ENCODE measurements around the gene CDAN1. TPM values are rescaled to one million over a fixed set of nuclear protein-coding genes. Genes with fewer than 3 reads are reported as not detected.

Gene CDAN1
- total and polyA plus RNA-seq, 10 of the 15 experiments (the other 5 are each of a cell fraction or from before 2014, with no cell fraction given), result 0.56 to 14.2 (median 6.7) TPM

GRCh38 chr15:42727750-42728381 lies 9.1 kb downstream of the CDAN1 start:
- FAIRE-seq (no peak), ATAC-seq (no peak), DNase-seq (ENCODE audit: low read depth, low spot score) (no peak)
- Histone ChIP-seq H3K36me3 (ENCODE audit: control insufficient read depth in 2 of 2, insufficient read depth in 2 of 2, low read length in 1 of 2) (peaks cover 21 to 29% of the 10 kb centered on the region in 2 experiments), H3K27me3 (replicated peaks in 1 of 2; ENCODE audit: control insufficient read depth in 2 of 2, insufficient read depth in 2 of 2, low read length in 1 of 2) (no peaks in the 10 kb centered on the region), H3K4me1 (ENCODE audit: control insufficient read depth, insufficient read depth, low read length) (no peaks in the 10 kb centered on the region), H3K79me2 (ENCODE audit: control insufficient read depth, insufficient read depth, low read length) (no peaks in the 10 kb centered on the region), H3K27ac (ENCODE audit: control insufficient read depth, insufficient read depth) (no peak overlapping the region), H4K20me1 (ENCODE audit: control insufficient read depth, insufficient read depth) (no peaks in the 10 kb centered on the region), H3K9ac (ENCODE audit: control insufficient read depth, insufficient read depth, low read length) (no peak overlapping the region), H3K4me2 (ENCODE audit: control insufficient read depth, insufficient read depth) (no peak overlapping the region), H2AFZ (ENCODE audit: control insufficient read depth, low read depth, low read length) (no peak overlapping the region), H3K9me3 (replicated peaks; ENCODE audit: control insufficient read depth, insufficient read depth, low read length) (no peaks in the 10 kb centered on the region), H3K4me3 (no peak overlapping the region)
- ChIA-PET CTCF (no interaction called here), SMC1A (ENCODE audit: uncharacterized antibody, unreplicated experiment) (interaction anchor here (1.0 kb wide), 1 partner anchor 167 kb away, joined by 3 read pairs; no protein-coding TSS in a partner anchor), POLR2A (no interaction called here), RAD21 (ENCODE audit: unreplicated experiment) (no interaction called here)
- no TSS peak for BruUV-seq (replicated peaks)
- WGBS (ENCODE audit: insufficient coverage, insufficient replicate concordance, low lambda C conversion rate, missing lambda C conversion rate), result 87% methylated on average over 13 of the region's 13 CpGs
- intact Hi-C loops (cut with micrococcal nuclease; ENCODE audit: unreplicated experiment), result no loop called here
- in situ Hi-C loops (cut with MboI), result no loop called here
- TF ChIP-seq TAF1 (IDR thresholded peaks at IDR 0.05; ENCODE audit: borderline replicate concordance, low read depth, low read length), result no peak
- no peak for TF ChIP-seq JUNB (IDR thresholded peaks at IDR 0.05)
- no peak for TF ChIP-seq WRNIP1 (IDR thresholded peaks at IDR 0.05; ENCODE audit: borderline replicate concordance, low read depth, low read length)

- no peak for FAIRE-seq
- ChIA-PET CTCF (no interaction called here), SMC1A (ENCODE audit: uncharacterized antibody, unreplicated experiment) (no interaction called here), RAD21 (ENCODE audit: unreplicated experiment) (no interaction called here), POLR2A (no interaction called here)
- no peak overlapping the region for H2AFZ ChIP-seq (ENCODE audit: control insufficient read depth, low read depth, low read length)
- H3K9ac ChIP-seq (ENCODE audit: control insufficient read depth, insufficient read depth, low read length), result no peak overlapping the region
- no peak overlapping the region for H3K27ac ChIP-seq (ENCODE audit: control insufficient read depth, insufficient read depth)
- BruUV-seq (replicated peaks), result no TSS peak
- H3K36me3 ChIP-seq (ENCODE audit: control insufficient read depth in 2 of 2, insufficient read depth in 2 of 2, low read length in 1 of 2), result peaks cover 15 to 21% of the 10 kb centered on the region in 2 experiments
- in situ Hi-C loops (cut with MboI) (no loop called here), intact Hi-C loops (cut with micrococcal nuclease; ENCODE audit: unreplicated experiment) (no loop called here)
- no peak for ATAC-seq
- no peak for DNase-seq (ENCODE audit: low read depth, low spot score)
- WGBS (ENCODE audit: insufficient coverage, insufficient replicate concordance, low lambda C conversion rate, missing lambda C conversion rate), result 97% methylated on average over 11 of the region's 11 CpGs
- no peaks in the 10 kb centered on the region for H3K9me3 ChIP-seq (replicated peaks; ENCODE audit: control insufficient read depth, insufficient read depth, low read length)
- no peak overlapping the region for H3K4me3 ChIP-seq
- H3K79me2 ChIP-seq (ENCODE audit: control insufficient read depth, insufficient read depth, low read length), result no peaks in the 10 kb centered on the region
- H3K27me3 ChIP-seq (replicated peaks in 1 of 2; ENCODE audit: control insufficient read depth in 2 of 2, insufficient read depth in 2 of 2, low read length in 1 of 2), result no peaks in the 10 kb centered on the region
- H3K4me1 ChIP-seq (ENCODE audit: control insufficient read depth, insufficient read depth, low read length), result no peaks in the 10 kb centered on the region
- H4K20me1 ChIP-seq (ENCODE audit: control insufficient read depth, insufficient read depth), result no peaks in the 10 kb centered on the region
- no peak overlapping the region for H3K4me2 ChIP-seq (ENCODE audit: control insufficient read depth, insufficient read depth)
- TF ChIP-seq POLR2A (IDR thresholded peaks at IDR 0.05; ENCODE audit: low read depth, low read length) (no peak), PAX5 (IDR thresholded peaks at IDR 0.05; ENCODE audit: borderline replicate concordance, low read depth, low read length) (no peak), ZNF217 (IDR thresholded peaks at IDR 0.05) (no peak), CBX3 (IDR thresholded peaks at IDR 0.05; ENCODE audit: borderline replicate concordance, low read depth) (no peak), YY1 (IDR thresholded peaks at IDR 0.05; ENCODE audit: low read depth, low read length) (no peak), ATF3 (IDR thresholded peaks at IDR 0.05; ENCODE audit: borderline replicate concordance, extremely low read depth, low read depth, low read length) (no peak), HDGF (IDR thresholded peaks at IDR 0.05) (no peak), ETV6 (conservative IDR thresholded peaks at IDR 0.05 in 1 of 2, IDR thresholded peaks at IDR 0.05 in 1 of 2; ENCODE audit: borderline replicate concordance in 1 of 2, low read depth in 1 of 2) (no peak), MYB (IDR thresholded peaks at IDR 0.05; ENCODE audit: borderline replicate concordance, low read depth, low read length) (no peak), BCL11A (IDR thresholded peaks at IDR 0.05; ENCODE audit: low read depth, low read length) (no peak)
- TF ChIP-seq, protein P1, sequence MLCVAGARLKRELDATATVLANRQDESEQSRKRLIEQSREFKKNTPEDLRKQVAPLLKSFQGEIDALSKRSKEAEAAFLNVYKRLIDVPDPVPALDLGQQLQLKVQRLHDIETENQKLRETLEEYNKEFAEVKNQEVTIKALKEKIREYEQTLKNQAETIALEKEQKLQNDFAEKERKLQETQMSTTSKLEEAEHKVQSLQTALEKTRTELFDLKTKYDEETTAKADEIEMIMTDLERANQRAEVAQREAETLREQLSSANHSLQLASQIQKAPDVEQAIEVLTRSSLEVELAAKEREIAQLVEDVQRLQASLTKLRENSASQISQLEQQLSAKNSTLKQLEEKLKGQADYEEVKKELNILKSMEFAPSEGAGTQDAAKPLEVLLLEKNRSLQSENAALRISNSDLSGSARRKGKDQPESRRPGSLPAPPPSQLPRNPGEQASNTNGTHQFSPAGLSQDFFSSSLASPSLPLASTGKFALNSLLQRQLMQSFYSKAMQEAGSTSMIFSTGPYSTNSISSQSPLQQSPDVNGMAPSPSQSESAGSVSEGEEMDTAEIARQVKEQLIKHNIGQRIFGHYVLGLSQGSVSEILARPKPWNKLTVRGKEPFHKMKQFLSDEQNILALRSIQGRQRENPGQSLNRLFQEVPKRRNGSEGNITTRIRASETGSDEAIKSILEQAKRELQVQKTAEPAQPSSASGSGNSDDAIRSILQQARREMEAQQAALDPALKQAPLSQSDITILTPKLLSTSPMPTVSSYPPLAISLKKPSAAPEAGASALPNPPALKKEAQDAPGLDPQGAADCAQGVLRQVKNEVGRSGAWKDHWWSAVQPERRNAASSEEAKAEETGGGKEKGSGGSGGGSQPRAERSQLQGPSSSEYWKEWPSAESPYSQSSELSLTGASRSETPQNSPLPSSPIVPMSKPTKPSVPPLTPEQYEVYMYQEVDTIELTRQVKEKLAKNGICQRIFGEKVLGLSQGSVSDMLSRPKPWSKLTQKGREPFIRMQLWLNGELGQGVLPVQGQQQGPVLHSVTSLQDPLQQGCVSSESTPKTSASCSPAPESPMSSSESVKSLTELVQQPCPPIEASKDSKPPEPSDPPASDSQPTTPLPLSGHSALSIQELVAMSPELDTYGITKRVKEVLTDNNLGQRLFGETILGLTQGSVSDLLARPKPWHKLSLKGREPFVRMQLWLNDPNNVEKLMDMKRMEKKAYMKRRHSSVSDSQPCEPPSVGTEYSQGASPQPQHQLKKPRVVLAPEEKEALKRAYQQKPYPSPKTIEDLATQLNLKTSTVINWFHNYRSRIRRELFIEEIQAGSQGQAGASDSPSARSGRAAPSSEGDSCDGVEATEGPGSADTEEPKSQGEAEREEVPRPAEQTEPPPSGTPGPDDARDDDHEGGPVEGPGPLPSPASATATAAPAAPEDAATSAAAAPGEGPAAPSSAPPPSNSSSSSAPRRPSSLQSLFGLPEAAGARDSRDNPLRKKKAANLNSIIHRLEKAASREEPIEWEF (IDR thresholded peaks at IDR 0.05; ENCODE audit: insufficient replicate concordance, low read depth, low read length), result no peak
Measured at GRCh38 chr15:42726114-42726513, 10.8 kb downstream of the CDAN1 start.

Measured in GM12878 (cell line).